OCI-LY7 (cell line): ENCODE measurements around the gene GRAMD1B. TPM values are rescaled to one million over a fixed set of nuclear protein-coding genes. Genes with fewer than 3 reads are reported as not detected.

Source experiments
- BruUV-seq: library from RNA; stranded (reverse); fragments of 400-500 nt; replicated peaks from 2 replicates; lab custom pipeline; 2021; lab: Mats Ljungman, UMichigan
- CTCF ChIA-PET: fragments of 300-600 bp; sonication (Branson Sonifier 250); formaldehyde crosslinking; loops from one replicate; lab custom pipeline; 2022; ENCODE audit warnings: antibody characterized with exemption; ENCODE audit not compliant: unreplicated experiment; lab: Charles Lee
- POLR2A ChIA-PET: fragments of 300-600 bp; sonication (Branson Sonifier 250); formaldehyde crosslinking; loops from one replicate; lab custom pipeline; 2022; ENCODE audit warnings: antibody characterized with exemption; lab: Charles Lee
- DNase-seq: peaks from one replicate; pipeline ENCODE4 v3.0.0-alpha.2; 2015; ENCODE audit warnings: low spot score
- H2AFZ ChIP-seq: fragments of 200-600 bp; sonication (generic), shearing (Covaris generic); 2 replicates; pipeline ENCODE4 v1.6.1; 2014; ENCODE audit warnings: mild to moderate bottlenecking, antibody characterized with exemption, low read length, moderate library complexity
- H3K27ac ChIP-seq: fragments of 200-600 bp; sonication (generic); 2 replicates; pipeline ENCODE4 v1.5.1; 2014; ENCODE audit warnings: mixed run types, low read depth, mild to moderate bottlenecking, moderate library complexity, low read length, inconsistent platforms; ENCODE audit not compliant: poor library complexity, severe bottlenecking
- H3K36me3 ChIP-seq: fragments of 200-600 bp; sonication (generic); 2 replicates; pipeline ENCODE4 v1.6.1; 2014; ENCODE audit warnings: mild to moderate bottlenecking, antibody characterized with exemption, low read length, moderate library complexity, mixed read lengths; ENCODE audit not compliant: insufficient read depth
- H3K4me1 ChIP-seq: fragments of 200-600 bp; sonication (generic); 2 replicates; pipeline ENCODE4 v1.5.1; 2014; ENCODE audit warnings: mild to moderate bottlenecking, low read length; ENCODE audit not compliant: insufficient read depth, poor library complexity, severe bottlenecking
- H3K4me2 ChIP-seq: fragments of 200-600 bp; sonication (generic); 2 replicates; pipeline ENCODE4 v1.6.1; 2014; ENCODE audit warnings: mild to moderate bottlenecking, low read length
- H3K4me3 ChIP-seq: fragments of 200-600 bp; sonication (generic); 2 replicates; pipeline ENCODE4 v1.5.1; 2014; ENCODE audit warnings: mild to moderate bottlenecking, low read depth, low read length; ENCODE audit not compliant: poor library complexity, severe bottlenecking
- H3K79me2 ChIP-seq: fragments of 200-600 bp; sonication (generic); 2 replicates; pipeline ENCODE4 v1.6.1; 2016; ENCODE audit warnings: low read depth, mild to moderate bottlenecking, low read length, moderate library complexity, mixed read lengths; ENCODE audit not compliant: insufficient read depth
- H3K9me2 ChIP-seq: fragments of 200-600 bp; sonication (generic); 2 replicates; pipeline ENCODE4 v1.6.1; 2016; ENCODE audit warnings: mild to moderate bottlenecking, low read length, mixed read lengths; ENCODE audit not compliant: insufficient read depth
- H3K9me3 ChIP-seq: fragments of 200-600 bp; sonication (generic); 2 replicates; pipeline ENCODE4 v1.6.1; 2014; ENCODE audit warnings: mild to moderate bottlenecking, mixed run types, low read length, mixed read lengths
- H4K20me1 ChIP-seq: fragments of 200-600 bp; sonication (generic); 2 replicates; pipeline ENCODE4 v1.6.1; 2014; ENCODE audit warnings: mild to moderate bottlenecking, antibody characterized with exemption, low read length, moderate library complexity, mixed read lengths; ENCODE audit not compliant: insufficient read depth
- CTCF ChIP-seq: fragments of 200-600 bp; sonication (generic); conservative IDR thresholded peaks from 2 replicates; pipeline ENCODE4 v1.5.1; 2014; ENCODE audit warnings: mild to moderate bottlenecking, antibody characterized with exemption, low read length, moderate library complexity, mixed read lengths
- EZH2phosphoT487 ChIP-seq: fragments of 200-600 bp; sonication (generic); IDR thresholded peaks from 2 replicates; pipeline ENCODE4 v1.6.1; 2018; ENCODE audit warnings: low read depth, borderline replicate concordance, mild to moderate bottlenecking, mixed run types, antibody characterized with exemption, low read length, moderate library complexity, mixed read lengths
- intact Hi-C: fragments of 100-400 bp; cut with micrococcal nuclease; formaldehyde crosslinking; loops from one replicate; pipeline ENCODE4 v1.10.0; 2022; ENCODE audit not compliant: unreplicated experiment
- total RNA-seq, 2 experiments: library from RNA; depleted of rRNA in 1 of 2; stranded (reverse); fragments of >200 nt in 1 of 2; shearing (Covaris generic) in 1 of 2; gene quantifications; 2 replicates each; pipeline ENCODE4 v1.2.3, GENCODE V29; 2014 to 2022

GRAMD1B gene
- total RNA-seq, 2 experiments from 2014 or later: 0.16 TPM; not detected in 1

- H3K9me2 ChIP-seq: no peaks in the 10 kb centered on the region
Measured at GRCh38 chr11:123427405-123427804, 2.7 kb upstream of the GRAMD1B start.

GRCh38 chr11:123428116-123428715, 1.9 kb upstream of the GRAMD1B start:
- H3K4me1 ChIP-seq: no peaks in the 10 kb centered on the region
- POLR2A ChIA-PET: interaction anchor here (0.6 to 1.1 kb wide), 4 partner anchors 10 to 732 kb away, joined by 3 to 6 read pairs (median 4); no protein-coding TSS in a partner anchor
- no peak overlapping the region for H3K4me2 ChIP-seq
- no peaks in the 10 kb centered on the region for H3K36me3 ChIP-seq
- H4K20me1 ChIP-seq: no peaks in the 10 kb centered on the region
- no peaks in the 10 kb centered on the region for H3K9me3 ChIP-seq
- no peak for TF ChIP-seq EZH2phosphoT487
- TF ChIP-seq CTCF: no peak
- CTCF ChIA-PET: no interaction called here
- H3K79me2 ChIP-seq: no peaks in the 10 kb centered on the region
- H3K9me2 ChIP-seq: no peaks in the 10 kb centered on the region
- intact Hi-C loops: no loop called here
- no peak overlapping the region for H2AFZ ChIP-seq
- H3K27ac ChIP-seq: no peak overlapping the region
- no peak overlapping the region for H3K4me3 ChIP-seq
- DNase-seq: no peak
- no TSS peak for BruUV-seq

More at GRCh38 chr11:123427405-123427804, 2.7 kb upstream of the GRAMD1B start:
- intact Hi-C loops: no loop called here
- no peaks in the 10 kb centered on the region for H4K20me1 ChIP-seq
- CTCF ChIA-PET: no interaction called here
- DNase-seq: no peak
- H3K4me1 ChIP-seq: no peaks in the 10 kb centered on the region
- POLR2A ChIA-PET: interaction anchor here (0.6 to 1.1 kb wide), 2 partner anchors 9 to 731 kb away, joined by 4 to 6 read pairs; no protein-coding TSS in a partner anchor
- H3K27ac ChIP-seq: no peak overlapping the region
- no peak overlapping the region for H3K4me2 ChIP-seq
- no peaks in the 10 kb centered on the region for H3K9me3 ChIP-seq
- no TSS peak for BruUV-seq
- no peaks in the 10 kb centered on the region for H3K36me3 ChIP-seq
- no peak for TF ChIP-seq CTCF
- no peak for TF ChIP-seq EZH2phosphoT487
- H2AFZ ChIP-seq: no peak overlapping the region
- no peaks in the 10 kb centered on the region for H3K79me2 ChIP-seq
- H3K4me3 ChIP-seq: no peak overlapping the region

GRCh38 chr11:123429336-123429735, 733 bp upstream of the GRAMD1B start:
- Histone ChIP-seq H3K79me2 (no peaks in the 10 kb centered on the region), H3K36me3 (no peaks in the 10 kb centered on the region), H3K4me2 (no peak overlapping the region), H3K27ac (no peak overlapping the region), H2AFZ (no peak overlapping the region), H4K20me1 (no peaks in the 10 kb centered on the region), H3K4me3 (no peak overlapping the region), H3K9me2 (no peaks in the 10 kb centered on the region), H3K4me1 (no peaks in the 10 kb centered on the region), H3K9me3 (no peaks in the 10 kb centered on the region)
- DNase-seq: no peak
- CTCF ChIA-PET: no interaction called here
- POLR2A ChIA-PET: no interaction called here
- TF ChIP-seq CTCF (no peak), EZH2phosphoT487 (no peak)
- intact Hi-C loops: no loop called here
- no TSS peak for BruUV-seq
